Upper lobe of left lung (tissue), 6 donors: ENCODE measurements around the gene MST1R. TPM values are rescaled to one million over a fixed set of nuclear protein-coding genes. Genes with fewer than 3 reads are reported as not detected.

ENCODE experiments used
- ATAC-seq, 2 donors: fragments of 200-7000 bp; cut with Tn5 transposase; one replicate each; pipeline ENCODE4 v1.9.1; 2022; ENCODE audit warnings: mild to moderate bottlenecking in 2 of 2, moderate library complexity in 2 of 2; ENCODE audit not compliant: low FRiP score in 2 of 2
- DNase-seq, 2 donors: peaks; one replicate each; pipeline ENCODE4 v3.0.0-alpha.2; 2019 to 2020
- H3K27ac ChIP-seq, 4 donors: fragments of 200-600 bp; sonication (generic); one replicate each; pipeline ENCODE4 v1.5.1; 2016 to 2019
- H3K27me3 ChIP-seq, 4 donors: fragments of 200-600 bp; sonication (generic); one replicate each; pipeline ENCODE4 v1.5.1; 2017 to 2019
- H3K36me3 ChIP-seq, 4 donors: fragments of 200-600 bp; sonication (generic); one replicate each; pipeline ENCODE4 v1.5.1; 2016 to 2019
- H3K4me1 ChIP-seq, 4 donors: fragments of 200-600 bp; sonication (generic); one replicate each; pipeline ENCODE4 v1.5.1; 2018 to 2019
- H3K4me3 ChIP-seq, 4 donors: fragments of 200-600 bp; sonication (generic); one replicate each; pipeline ENCODE4 v1.5.1; 2017 to 2019; ENCODE audit warnings: mild to moderate bottlenecking in 2 of 4, moderate library complexity in 1 of 4
- H3K9me3 ChIP-seq, 4 donors: fragments of 200-600 bp; sonication (generic); one replicate each; pipeline ENCODE4 v1.5.1; 2018 to 2019
- EP300 ChIP-seq, 4 donors: sonication (generic); formaldehyde crosslinking; IDR thresholded peaks; one replicate each; pipeline ENCODE4 v1.5.1; 2017; ENCODE audit warnings: antibody characterized with exemption in 4 of 4, control low read depth in 2 of 4
- POLR2A ChIP-seq, 4 donors: fragments of 450-650 bp; IDR thresholded peaks; one replicate each; pipeline ENCODE4 v1.5.1; 2016 to 2017; ENCODE audit warnings: antibody characterized with exemption in 4 of 4, mild to moderate bottlenecking in 2 of 4
- POLR2AphosphoS5 ChIP-seq, 2 donors: sonication (generic); formaldehyde crosslinking; IDR thresholded peaks; one replicate each; pipeline ENCODE4 v1.5.1; 2017; ENCODE audit warnings: antibody characterized with exemption in 2 of 2
- WGBS, 2 donors: methylation state at CpG; one replicate each; pipeline ENCODE4 v1.1.5; 2017 to 2018; 5-methylcytosine and 5-hydroxymethylcytosine counted together
- total RNA-seq, 6 donors: library from RNA; depleted of rRNA in 4 of 6; stranded (reverse); fragments of >200 nt in 4 of 6; gene quantifications; one replicate each; pipeline versions ENCODE4 v1.1.0 to v1.2.1, GENCODE V29; 2016 to 2021
- TF ChIP-seq, protein P1 (sequence below), 6 experiments: fragments of 450-650 bp in 4 of 6; fragments of 200-600 bp in 2 of 6; sonication (generic) in 2 of 6; IDR thresholded peaks; one replicate each; pipeline ENCODE4 v1.5.1; 2016 to 2019; ENCODE audit warnings: antibody characterized with exemption in 6 of 6
- donor health status: DM: no; HTN: no; CAD: no; lungs with moderate emphysema.
- donor health status: DM: no; HTN: yes; CAD: no; lungs with severe emphysema.

The MST1R gene
- total RNA-seq, 6 donors from 2014 or later: 24.5 to 97.4 (median 36.4) TPM

DNA sequence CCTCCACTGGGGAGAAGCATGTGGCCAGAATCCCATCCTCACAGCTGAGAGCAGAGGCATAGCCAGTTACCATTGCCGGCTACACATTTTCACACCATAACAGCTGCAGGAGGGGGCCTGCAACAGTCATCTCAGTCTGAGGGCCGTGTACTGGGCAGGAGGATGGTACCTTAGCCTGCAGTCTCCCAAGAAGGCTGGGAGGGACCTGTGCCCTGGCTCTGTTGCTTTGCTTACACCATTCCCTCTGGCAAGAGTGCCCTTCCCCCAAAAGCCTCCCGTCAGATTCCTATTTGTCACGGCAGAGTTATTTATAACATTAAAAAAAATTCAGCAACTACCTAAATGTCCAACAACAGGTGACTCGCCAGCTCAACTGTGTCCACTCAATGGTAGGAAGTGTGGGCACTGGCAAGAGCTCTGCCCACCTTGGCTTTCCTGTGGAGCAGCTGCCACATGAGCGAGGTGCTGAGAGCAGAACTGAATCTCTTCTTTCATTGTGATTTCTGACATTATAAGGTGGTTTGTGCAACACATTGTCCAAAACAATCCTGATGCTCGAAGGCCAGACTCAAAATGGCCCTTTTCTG, 38.4 kb downstream of the MST1R start:
- DNase-seq (no peak), ATAC-seq (no peak)
- TF ChIP-seq, protein P1, sequence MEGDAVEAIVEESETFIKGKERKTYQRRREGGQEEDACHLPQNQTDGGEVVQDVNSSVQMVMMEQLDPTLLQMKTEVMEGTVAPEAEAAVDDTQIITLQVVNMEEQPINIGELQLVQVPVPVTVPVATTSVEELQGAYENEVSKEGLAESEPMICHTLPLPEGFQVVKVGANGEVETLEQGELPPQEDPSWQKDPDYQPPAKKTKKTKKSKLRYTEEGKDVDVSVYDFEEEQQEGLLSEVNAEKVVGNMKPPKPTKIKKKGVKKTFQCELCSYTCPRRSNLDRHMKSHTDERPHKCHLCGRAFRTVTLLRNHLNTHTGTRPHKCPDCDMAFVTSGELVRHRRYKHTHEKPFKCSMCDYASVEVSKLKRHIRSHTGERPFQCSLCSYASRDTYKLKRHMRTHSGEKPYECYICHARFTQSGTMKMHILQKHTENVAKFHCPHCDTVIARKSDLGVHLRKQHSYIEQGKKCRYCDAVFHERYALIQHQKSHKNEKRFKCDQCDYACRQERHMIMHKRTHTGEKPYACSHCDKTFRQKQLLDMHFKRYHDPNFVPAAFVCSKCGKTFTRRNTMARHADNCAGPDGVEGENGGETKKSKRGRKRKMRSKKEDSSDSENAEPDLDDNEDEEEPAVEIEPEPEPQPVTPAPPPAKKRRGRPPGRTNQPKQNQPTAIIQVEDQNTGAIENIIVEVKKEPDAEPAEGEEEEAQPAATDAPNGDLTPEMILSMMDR (IDR thresholded peaks at IDR 0.05): no peak
- no peak for TF ChIP-seq POLR2AphosphoS5 (IDR thresholded peaks at IDR 0.05)
- no peak for TF ChIP-seq POLR2A (IDR thresholded peaks at IDR 0.05)
- no peak for TF ChIP-seq EP300 (IDR thresholded peaks at IDR 0.05)
- Histone ChIP-seq H3K36me3 (no peaks in the 10 kb centered on the region), H3K27ac (no peak overlapping the region), H3K4me3 (no peak overlapping the region), H3K27me3 (peaks cover 2 to 21% (median 13%) of the 10 kb centered on the region in 4 donors), H3K9me3 (no peaks in the 10 kb centered on the region), H3K4me1 (peaks cover 10 to 12% (median 12%) of the 10 kb centered on the region in 4 donors)
- 36 to 52% methylated on average over 5 to 7 of the region's 7 CpGs for WGBS, 2 donors

GRCh38 chr3:49864505-49864904, 39.2 kb downstream of the MST1R start:
- Histone ChIP-seq H3K4me1 (peaks cover 6 to 7% (median 7%) of the 10 kb centered on the region in 4 donors), H3K9me3 (no peaks in the 10 kb centered on the region), H3K27me3 (peaks cover 2 to 15% (median 9%) of the 10 kb centered on the region in 4 donors), H3K36me3 (no peaks in the 10 kb centered on the region), H3K4me3 (no peak overlapping the region), H3K27ac (no peak overlapping the region)
- WGBS, 2 donors: 59% methylated on average over 5 of the region's 5 CpGs; no CpG with 5 or more reads in 1 of the 2 donors
- no peak for ATAC-seq
- TF ChIP-seq POLR2AphosphoS5 (IDR thresholded peaks at IDR 0.05): no peak
- no peak for TF ChIP-seq POLR2A (IDR thresholded peaks at IDR 0.05)
- TF ChIP-seq EP300 (IDR thresholded peaks at IDR 0.05): no peak
- TF ChIP-seq, protein P1 (IDR thresholded peaks at IDR 0.05): no peak
- no peak for DNase-seq

DNA sequence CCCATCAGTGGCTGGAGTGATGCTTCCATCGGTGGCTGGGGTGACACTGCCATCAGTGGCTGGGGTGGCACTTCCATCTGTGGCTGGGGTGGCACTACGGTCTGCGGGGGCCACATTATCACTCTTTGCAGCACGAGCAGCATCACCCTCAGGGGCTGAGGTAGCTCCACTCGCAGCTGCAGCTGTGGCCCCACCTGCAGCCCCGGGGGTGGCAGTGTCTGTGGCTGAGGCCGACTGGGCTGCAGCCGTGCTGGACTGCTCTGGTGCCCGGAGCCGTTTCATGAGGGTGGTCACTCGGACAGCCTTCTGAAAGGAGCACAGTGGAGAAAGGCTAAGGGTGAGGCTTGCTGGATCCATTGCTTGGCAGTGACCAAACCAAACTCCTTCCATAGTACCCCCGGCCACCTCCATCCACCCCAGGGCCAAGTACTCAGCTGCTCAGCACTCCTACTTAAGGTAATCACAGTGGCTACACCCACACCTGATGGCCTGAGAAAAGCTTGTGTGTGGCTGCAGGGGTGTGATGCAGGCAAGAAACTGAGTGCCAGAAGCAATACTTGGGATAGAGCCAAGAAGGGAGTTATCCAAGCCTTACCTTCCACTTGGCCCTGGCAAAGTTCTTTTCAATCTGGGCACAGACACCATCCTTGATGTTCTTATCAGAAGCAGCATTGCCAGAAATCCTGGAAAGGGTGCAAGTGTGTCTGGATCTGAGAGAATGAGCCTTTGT, 43.9 kb downstream of the MST1R start:
- Histone ChIP-seq H3K9me3 (no peaks in the 10 kb centered on the region), H3K4me3 (no peak overlapping the region), H3K27ac (no peak overlapping the region), H3K36me3 (no peaks in the 10 kb centered on the region), H3K27me3 (no peaks in the 10 kb centered on the region), H3K4me1 (peaks cover 0 to 12% (median 9%) of the 10 kb centered on the region in 4 donors)
- DNase-seq (peak in 1 of 2 donors; percentile 69), ATAC-seq (no peak)
- WGBS, 2 donors: 86% methylated on average over 5 of the region's 12 CpGs; no CpG with 5 or more reads in 1 of the 2 donors
- TF ChIP-seq POLR2AphosphoS5 (IDR thresholded peaks at IDR 0.05): no peak
- TF ChIP-seq EP300 (IDR thresholded peaks at IDR 0.05): no peak
- no peak for TF ChIP-seq POLR2A (IDR thresholded peaks at IDR 0.05)
- TF ChIP-seq, protein P1 (IDR thresholded peaks at IDR 0.05): no peak

DNA sequence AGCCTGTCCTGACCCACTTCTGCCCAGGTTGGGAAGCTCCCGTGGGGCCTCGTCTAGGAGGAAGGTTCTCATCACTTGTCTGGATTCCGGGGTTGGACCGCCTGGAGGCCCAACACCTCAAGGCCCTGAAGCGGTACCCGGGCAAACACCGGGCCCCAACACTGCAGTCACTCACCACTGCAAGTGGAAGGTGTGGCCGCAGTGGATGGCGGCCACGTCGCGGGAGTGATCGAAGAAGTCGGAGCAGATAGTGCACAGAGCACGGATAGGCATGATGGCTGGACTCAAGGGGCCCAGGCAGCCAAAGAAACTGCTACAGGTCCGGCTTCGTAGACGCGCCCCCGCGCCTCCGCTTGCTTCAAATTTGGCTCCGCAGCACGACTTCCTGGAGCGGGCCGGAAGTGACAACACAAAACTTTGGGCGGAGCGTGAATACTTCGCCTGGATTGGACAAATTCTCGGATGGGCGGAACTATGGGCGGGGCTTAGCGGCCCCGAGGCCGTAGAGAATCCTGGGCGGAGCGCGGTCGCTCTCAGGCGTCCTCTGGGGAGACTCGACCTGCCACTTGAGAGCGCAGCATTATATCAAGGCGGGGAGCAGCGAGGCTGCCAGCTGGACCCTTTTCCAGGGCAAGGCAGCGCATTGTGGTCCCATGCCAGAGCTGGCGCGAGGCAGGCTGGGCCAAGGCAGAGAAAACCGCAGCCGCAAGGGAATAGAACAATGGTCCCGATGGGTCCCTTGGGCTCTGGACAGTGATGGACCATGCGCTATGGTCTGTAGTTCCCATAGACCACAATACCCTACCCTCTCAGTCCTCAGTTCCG, 47.3 kb downstream of the MST1R start, which contains the start of gene TRAIP:
TRAIP (minus strand) TSS at position 384 of the 825 bp plus-strand sequence; CDS start at position 273, 111 bp downstream.
- ATAC-seq: peak; percentile 96 to 98
- Histone ChIP-seq H3K36me3 (no peaks in the 10 kb centered on the region), H3K4me1 (peaks cover 0 to 12% (median 9%) of the 10 kb centered on the region in 4 donors), H3K9me3 (no peaks in the 10 kb centered on the region), H3K27ac (peak within 1 kb of the TSS; percentile 37 to 84 (median 74)), H3K4me3 (peak within 1 kb of the TSS; percentile 40 to 71 (median 60)), H3K27me3 (no peaks in the 10 kb centered on the region)
- DNase-seq: peak; percentile 90 to 91
- peak; percentile 36 to 50 for TF ChIP-seq POLR2AphosphoS5 (IDR thresholded peaks at IDR 0.05)
- TF ChIP-seq, protein P1 (IDR thresholded peaks at IDR 0.05): no peak
- TF ChIP-seq POLR2A (IDR thresholded peaks at IDR 0.05): peak in 1 of 4 donors; percentile 60
- TF ChIP-seq EP300 (IDR thresholded peaks at IDR 0.05): no peak
- 4% methylated on average over 5 to 36 of the region's 52 CpGs for WGBS, 2 donors
